GM18870 (cell line): ENCODE data around the gene BRICD5.
"Not testable (repeated sequence)": the region's sequence is repeated elsewhere in the genome, so short reads cannot be mapped to it uniquely, and the experiment has no call there.

Experiments
- ATAC-seq: cut with Tn5 transposase; IDR thresholded peaks from one replicate; pipeline ENCODE4 v1.9.1; 2021; ENCODE audit warnings: moderate library complexity; ENCODE audit not compliant: unreplicated experiment

Gene BRICD5

GRCh38 chr16:2210386-2211365 lies at the start of gene BRICD5:
BRICD5 (minus strand) TSS chr16:2210863; CDS start chr16:2210833, 30 bp downstream.
- no peak for ATAC-seq

GRCh38 chr16:2260250-2260649 lies 49.6 kb upstream of the BRICD5 start:
- no peak for ATAC-seq

- ATAC-seq = not testable (repeated sequence)
Measured at GRCh38 chr16:2258530-2258929, 47.9 kb upstream of the BRICD5 start.

GRCh38 chr16:2257726-2258125 lies 47.1 kb upstream of the BRICD5 start:
- no peak for ATAC-seq

GRCh38 chr16:2256531-2257140 lies 46.0 kb upstream of the BRICD5 start:
- ATAC-seq = no peak

GRCh38 chr16:2253293-2253692 lies 42.6 kb upstream of the BRICD5 start:
- ATAC-seq = no peak

- ATAC-seq = no peak
Measured at GRCh38 chr16:2252806-2253148, 42.1 kb upstream of the BRICD5 start.

GRCh38 chr16:2251296-2252111 lies 40.8 kb upstream of the BRICD5 start, which contains the start of gene ECI1:
ECI1 (minus strand) TSS chr16:2251587; CDS start chr16:2251566, 21 bp downstream.
- ATAC-seq = peak; percentile 69

- ATAC-seq = no peak
Measured at GRCh38 chr16:2250652-2251295, 40.1 kb upstream of the BRICD5 start.

GRCh38 chr16:2246301-2246885 lies 35.7 kb upstream of the BRICD5 start:
- ATAC-seq = no peak

GRCh38 chr16:2244926-2245795 lies 34.5 kb upstream of the BRICD5 start:
- no peak for ATAC-seq

- no peak for ATAC-seq
Measured at GRCh38 chr16:2244301-2244700, 33.6 kb upstream of the BRICD5 start.

- no peak for ATAC-seq
Measured at GRCh38 chr16:2243781-2244180, 33.1 kb upstream of the BRICD5 start.

GRCh38 chr16:2243031-2243528 lies 32.4 kb upstream of the BRICD5 start:
- no peak for ATAC-seq

GRCh38 chr16:2242598-2242997 lies 31.9 kb upstream of the BRICD5 start:
- no peak for ATAC-seq

GRCh38 chr16:2240331-2240730 lies 29.7 kb upstream of the BRICD5 start:
- ATAC-seq = not testable (repeated sequence)

- no peak for ATAC-seq
Measured at GRCh38 chr16:2238838-2239675, 28.4 kb upstream of the BRICD5 start.

GRCh38 chr16:2238150-2238837 lies 27.6 kb upstream of the BRICD5 start:
- ATAC-seq = no peak
